ENCODE data around the gene RNF14.

RNF14 gene

DNA sequence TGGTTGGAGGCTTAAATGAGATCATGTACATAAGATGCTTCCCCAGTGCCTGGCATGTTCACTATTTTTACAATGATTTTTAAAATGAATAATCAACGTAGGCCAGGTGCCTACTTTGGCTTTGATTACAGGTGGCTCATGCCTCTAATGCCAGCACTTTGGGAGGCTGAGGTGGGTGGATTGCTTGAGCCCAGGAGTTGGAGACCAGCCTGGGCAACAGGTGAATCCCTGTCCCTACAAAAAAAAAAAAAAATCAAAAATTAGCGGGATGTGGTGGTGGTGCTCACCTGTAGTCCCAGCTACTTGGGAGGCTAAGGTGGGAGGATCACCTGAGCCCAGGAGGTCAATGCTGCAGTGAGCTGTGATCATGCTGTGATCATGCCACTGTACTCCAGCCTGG lies 20.1 kb upstream of the RNF14 start:
- no peak for DNase-seq (ENCODE audit: low read depth in 2 of 2)

DNA sequence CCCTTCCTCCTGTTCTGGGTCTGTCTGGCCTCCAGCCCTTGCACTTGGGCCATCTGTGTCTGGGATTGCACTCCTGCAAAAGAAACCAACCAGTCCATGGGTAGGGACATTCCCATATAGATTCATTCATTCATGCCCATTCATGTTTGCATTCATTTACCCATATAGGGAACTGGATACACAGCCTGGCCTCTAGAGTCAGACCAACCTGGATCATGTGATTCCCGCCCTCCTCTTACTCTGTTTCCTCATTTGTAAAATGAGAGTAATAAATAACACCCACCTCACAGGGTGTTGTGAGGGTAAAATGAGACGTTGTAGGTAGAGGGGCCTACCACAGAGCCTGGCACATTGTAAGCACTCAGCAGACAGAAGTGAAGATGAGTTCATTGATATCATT lies 19.4 kb upstream of the RNF14 start:
- no peak for DNase-seq (ENCODE audit: low read depth in 2 of 2)

DNA sequence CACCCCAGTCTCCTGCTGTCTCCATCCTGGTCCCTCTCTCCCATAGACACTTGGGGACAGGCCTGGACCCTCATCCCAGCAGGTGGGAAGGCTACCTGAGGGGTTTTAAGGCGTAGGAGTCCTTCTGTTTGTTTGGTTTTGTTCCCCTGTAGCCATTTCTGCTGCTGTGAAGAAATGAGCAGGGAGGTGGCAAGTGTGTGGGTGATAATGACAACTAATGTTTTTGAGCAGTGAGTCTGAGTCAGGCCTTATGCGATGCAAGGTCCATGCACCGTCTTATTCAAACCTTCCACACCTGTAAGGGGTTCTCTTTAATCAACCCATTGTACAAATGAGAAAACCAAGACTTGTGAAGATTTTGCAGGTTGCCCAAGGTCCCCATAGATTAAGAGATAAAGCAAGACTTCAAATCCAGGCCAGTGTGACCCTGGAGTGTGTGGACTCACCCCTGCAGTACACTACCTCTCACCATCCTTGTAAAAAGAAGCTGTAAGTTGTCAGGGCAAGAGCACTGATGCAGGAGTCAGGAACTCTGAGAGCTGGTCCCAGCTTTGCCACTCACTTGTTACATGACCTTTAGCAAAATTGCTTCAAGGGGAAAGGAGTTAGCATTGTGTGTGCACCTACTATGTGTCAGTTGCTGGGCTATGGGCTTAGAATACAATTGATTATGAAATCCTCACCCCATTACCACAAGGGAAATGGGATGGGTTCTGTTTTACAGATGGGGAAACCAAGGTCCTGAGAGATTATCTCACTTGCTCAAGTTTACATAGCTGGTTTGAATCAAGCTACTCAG lies 18.5 kb upstream of the RNF14 start:
- no peak for DNase-seq (ENCODE audit: low read depth in 2 of 2)

DNA sequence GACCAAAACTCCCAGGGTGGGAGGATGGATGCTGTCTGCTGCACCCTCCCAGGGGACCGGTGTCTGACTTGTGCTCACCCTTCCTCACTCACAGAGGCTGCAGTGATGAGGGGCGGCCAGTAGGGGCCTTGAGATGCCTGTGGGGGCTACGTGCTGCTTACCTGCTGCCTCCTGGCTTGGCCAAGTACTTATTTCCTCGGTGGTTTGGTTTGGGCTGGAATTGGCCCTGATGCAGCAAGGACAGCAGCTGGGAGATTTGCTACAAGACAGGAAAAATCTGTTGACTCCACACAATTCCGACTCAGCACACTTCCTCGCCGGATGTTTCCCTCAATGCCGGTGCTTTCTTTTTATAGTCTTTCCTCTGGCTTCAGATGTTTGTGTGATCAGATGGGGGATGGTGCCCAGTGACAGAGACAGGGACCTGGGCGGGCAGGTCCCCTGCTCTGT lies 17.5 kb upstream of the RNF14 start:
- no peak for DNase-seq (ENCODE audit: low read depth in 2 of 2)

DNA sequence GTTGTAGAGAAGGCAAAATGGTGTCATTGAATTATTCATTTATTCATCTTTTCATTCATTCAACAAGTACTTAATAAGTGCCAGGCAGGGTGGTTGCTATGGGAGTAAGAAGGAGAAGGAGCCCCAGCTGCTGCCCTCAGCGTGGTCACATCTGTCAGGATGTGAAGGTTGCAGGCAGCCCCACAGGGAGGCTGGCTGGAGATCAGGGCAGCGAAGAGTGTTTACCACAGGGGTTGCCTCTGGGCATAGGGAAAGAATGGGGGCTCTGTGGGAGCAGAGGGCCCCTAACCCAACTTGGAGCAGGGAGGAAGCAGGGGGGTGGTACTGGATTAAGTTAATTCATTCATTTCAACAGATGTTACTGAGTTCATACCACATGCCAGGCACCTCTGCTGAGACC lies 16.9 kb upstream of the RNF14 start:
- DNase-seq (ENCODE audit: low read depth in 2 of 2), result no peak

DNA sequence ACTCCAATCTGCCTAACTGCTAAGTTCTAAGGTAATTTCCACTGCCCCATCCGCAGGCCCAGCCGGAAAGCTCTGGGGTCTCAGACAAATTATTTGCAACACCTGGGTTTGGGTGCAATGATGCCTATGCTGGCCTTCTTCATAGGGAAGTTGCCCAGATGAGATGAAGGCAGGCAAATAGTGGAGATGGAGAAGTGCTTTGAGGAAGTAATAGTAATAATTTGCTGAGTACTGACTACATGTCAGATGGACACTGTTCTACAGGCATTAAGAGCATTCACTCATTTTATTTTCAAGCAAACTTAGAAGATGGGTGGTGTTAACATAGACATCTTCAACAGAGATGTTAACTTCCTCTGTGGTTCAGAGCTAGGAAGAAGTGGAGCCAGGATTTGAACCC lies 14.7 kb upstream of the RNF14 start:
- no peak for DNase-seq (ENCODE audit: low read depth in 2 of 2)

DNA sequence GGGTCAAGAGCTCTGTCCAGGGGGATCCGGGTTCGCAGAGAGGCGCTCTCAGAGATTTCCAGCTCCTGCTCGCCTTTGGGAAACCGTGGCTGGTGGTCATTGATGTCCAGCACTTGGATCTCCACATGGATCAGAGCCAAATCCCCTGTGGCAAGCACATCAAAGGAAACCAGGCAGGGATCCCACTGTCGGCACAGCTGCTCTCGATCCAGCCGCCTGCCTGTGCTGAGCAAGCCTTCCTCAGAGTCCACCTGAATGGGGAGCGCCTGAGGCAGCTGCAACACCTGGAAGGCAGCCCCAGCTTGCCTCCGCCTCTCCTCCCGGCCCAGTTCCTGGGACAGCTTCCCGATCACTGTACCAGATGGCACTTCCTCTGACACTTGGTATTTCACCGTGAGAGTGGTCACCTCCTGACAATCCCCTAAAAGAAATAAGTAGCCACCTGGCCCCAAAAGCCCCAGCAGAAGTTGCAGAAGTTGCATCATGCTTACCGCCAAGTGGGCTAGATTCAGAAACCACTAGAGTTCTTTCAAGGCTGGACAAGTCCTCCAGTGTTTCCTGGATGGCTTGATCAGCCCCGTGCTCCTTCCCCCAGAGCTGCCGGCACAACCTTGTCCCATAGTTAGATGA lies 11.4 kb upstream of the RNF14 start:
- DNase-seq (ENCODE audit: low read depth in 2 of 2), result no peak

DNA sequence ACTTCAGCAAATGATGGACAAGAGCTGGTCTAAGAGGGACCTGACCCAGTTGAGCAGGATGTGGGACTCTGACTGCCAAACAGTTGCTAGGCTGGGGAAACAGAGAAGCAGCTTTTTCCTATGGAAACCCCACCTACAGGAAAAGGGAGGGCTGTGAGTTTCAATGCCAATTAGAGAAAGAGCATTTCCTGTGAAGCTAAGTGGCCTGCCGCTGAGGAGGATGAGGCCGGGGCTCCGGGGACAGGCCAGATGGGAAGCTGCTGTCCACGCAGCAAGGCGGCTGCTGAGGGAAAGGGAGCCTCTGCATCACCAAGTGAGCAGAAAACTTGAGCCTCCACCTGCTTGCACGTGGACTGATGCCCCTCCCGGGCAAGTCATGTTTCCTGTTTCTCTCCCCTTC lies 10.8 kb upstream of the RNF14 start, which contains the start of gene PCDH12:
PCDH12 (minus strand) TSS at position 90 of the 400 bp plus-strand sequence. CDS start 351 bp downstream, outside the sequence.
- DNase-seq (ENCODE audit: low read depth in 2 of 2), result no peak

DNA sequence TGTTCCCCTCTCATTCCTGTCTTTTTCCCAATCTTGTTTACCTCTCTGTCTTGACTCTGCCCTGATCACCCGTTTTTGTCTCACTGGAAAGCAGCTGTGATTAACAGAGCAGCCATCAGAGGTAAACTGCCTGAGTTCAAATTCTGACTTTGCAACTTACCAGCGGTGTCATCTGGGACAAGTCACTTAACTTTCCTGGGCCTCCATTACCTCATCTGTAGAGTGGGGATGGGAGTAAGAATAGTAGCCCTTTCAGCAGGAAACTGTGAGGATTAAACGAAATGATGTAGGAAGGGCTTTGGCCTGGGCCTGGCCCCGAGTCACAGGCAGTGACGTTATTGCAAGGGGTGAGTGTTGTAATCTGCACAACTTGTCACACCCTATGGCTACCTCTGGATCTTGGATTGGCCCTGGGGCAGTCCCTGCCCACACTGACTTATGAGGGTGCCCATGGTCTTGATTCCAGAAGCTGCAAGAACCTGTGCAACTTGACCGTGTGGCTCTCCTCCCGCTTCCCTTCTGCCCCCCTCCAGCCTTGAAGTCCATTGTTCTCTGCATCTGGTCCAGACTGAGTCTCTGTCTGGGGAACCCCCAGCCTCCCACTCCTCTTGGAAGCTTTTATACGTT lies 10.2 kb upstream of the RNF14 start:
- DNase-seq (ENCODE audit: low read depth in 2 of 2), result no peak

DNA sequence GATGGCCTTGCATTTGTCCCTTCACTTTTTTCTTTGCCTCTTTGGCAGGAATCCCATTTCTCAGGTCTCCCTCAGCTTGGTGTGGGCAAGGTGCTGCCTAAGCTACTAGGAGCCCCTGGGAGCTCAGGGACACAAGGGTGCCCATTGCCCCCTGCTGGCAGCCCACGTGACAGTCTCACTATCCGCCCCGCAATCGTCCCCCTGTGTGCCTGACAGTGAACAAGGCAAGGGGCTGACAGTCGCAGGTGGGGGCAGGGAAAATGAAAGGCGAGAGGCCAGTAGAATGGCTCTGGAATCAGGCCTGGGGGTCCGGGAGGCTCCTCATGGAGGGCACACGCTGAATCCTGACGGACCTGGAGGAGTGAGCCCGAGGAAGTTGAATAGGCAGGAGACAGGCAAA lies 8.9 kb upstream of the RNF14 start:
- DNase-seq (ENCODE audit: low read depth in 2 of 2), result no peak

DNA sequence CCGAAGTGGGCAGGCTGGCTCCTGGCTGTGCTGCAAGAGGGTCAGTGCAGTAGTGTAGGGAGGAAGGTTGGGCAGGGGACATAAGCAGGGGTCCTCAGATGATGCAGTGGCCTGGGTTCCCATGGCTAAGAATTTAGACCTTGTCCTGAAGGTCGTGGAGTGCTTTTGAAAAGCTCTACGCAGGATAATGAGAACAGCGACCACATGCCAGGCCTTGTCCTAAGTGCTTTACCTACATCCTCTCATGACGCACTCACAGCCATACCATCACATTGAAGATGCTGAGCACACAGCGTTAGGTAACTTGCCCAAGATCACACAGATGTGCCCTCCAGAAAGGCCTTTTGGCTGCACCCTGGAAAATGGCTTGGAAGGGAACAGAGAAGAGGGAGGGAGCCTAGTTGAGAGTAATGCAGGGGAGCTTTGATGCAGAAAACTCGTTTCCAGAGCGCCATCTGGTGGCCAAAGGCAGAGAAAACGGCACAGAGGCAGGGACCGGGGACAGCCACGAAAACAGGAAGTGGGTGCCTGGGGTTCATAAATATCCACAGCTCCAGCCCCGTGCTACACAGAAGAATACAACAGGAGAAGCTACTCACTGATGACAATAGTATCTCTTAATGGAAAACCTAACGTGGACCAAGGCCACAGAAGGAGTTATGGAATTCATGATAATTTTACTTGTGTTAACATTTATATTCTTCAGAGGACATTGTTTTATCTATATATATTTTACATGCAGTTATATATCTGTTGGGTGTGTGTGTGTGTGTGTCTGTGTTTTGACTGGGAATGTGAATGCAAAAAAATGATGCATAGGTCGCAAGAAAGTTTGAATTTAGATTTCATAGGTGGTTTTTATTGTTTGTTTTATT lies 8.2 kb upstream of the RNF14 start:
- DNase-seq (ENCODE audit: low read depth in 2 of 2), result peak; percentile 66 to 78

DNA sequence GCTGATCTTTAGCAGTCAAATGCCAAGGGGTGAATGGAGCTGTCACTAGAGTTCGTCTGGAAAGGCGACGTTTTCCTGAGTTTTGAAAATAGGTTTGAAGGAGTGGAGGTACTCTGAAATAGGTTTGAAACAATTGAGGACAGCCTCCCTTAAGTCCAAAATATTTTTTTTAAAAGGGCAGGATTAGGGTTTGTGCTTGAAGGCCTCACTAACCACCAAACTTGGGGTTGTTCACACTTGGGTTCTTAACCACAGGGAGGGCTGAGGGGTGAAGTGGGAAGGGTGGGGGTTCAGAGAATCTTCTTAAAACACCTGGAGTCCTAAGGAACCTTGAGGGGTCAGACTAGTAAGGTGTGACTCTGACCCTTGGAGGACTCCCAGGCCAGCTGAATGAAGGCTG lies 7.4 kb upstream of the RNF14 start:
- DNase-seq (ENCODE audit: low read depth in 2 of 2), result no peak

DNA sequence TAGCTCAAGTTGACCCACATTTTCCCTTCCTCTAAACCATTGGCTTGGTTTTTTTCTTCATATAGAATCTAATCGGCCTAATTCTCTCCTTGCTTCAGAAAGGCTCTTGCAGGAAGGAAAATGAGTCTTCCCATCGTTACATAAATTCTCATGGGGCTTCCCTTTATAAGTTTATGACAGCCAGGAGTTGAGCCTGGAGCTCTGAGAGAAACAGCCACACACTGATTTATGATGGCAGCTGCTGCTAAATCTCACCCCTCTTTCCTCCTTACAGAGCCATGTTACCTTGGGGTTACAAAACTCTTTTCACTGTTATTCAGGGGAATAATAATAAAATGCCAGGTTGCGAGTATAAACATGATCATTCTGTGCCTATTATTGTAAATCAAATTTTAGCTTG lies 5.2 kb upstream of the RNF14 start:
- no peak for DNase-seq (ENCODE audit: low read depth in 2 of 2)

DNA sequence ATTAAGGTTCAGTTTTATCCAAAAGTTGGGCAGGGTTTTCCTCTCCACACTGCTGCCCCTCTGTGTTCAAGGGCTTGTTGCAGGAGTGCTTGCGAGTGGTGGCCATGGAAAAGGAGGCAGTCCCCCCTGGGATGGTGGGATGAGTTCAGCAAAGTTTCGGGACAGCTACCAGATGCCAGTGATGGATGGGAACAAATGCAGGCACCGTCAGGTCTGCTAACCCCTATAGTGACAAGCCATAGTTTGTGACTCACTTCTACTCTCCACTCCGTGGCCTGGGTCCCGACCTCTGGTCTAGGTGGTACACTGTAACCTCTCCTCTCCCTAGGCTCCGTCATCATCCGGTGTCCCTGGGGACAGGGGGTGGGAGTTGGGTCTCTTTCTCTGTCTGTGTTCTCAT lies 3.8 kb upstream of the RNF14 start:
- no peak for DNase-seq (ENCODE audit: low read depth in 2 of 2)

DNA sequence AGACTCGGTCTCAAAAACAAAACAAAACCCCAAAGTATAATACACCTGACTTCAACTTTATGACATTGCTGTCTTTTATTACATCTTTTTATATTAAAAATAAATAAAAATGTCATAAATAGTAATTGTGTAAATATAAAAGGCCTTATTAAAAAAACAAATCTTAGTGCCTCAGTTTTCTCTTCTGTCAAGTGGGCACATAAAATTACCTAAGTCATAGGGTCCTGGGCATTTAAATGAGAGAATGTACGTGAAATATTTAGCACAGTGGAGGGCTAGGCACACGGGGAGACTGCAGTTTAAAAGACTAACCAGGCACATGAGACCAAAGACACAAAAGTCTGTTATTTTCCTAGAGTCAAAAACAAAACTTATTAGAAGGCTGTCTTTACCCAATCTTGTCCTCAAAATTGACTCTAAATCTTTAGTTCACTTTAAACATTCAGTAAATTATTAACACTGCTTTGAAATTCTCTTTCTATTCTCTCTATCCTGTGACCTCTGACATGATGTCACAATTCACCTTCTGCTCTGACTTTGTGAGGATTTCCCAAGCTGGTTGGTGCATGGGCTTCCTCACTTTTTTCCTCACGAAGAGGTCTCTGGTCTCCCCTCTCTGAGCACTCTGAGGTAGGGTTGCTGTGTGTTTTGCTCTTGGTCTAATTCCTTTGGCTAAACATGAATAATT lies 2.5 kb upstream of the RNF14 start:
- no peak for DNase-seq (ENCODE audit: low read depth in 2 of 2)

DNA sequence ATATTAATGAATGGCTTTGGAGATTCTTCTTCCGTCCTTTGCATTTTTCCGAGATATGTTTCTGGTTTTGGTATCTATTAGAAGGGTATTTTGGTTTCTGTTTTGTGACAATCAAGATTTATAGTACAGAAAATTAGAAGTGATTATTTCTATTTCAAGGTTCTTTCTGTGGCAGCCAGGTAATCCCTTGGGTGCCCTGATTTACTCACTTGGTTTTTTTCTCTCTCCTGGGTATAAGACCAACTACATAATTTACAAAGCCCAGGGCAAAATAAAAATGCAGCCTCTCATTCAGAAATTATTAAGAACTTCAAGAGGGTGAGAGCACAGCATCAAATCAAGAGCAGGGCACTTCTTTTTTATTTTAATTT lies 2.0 kb upstream of the RNF14 start:
- DNase-seq (ENCODE audit: low read depth in 2 of 2), result no peak

DNA sequence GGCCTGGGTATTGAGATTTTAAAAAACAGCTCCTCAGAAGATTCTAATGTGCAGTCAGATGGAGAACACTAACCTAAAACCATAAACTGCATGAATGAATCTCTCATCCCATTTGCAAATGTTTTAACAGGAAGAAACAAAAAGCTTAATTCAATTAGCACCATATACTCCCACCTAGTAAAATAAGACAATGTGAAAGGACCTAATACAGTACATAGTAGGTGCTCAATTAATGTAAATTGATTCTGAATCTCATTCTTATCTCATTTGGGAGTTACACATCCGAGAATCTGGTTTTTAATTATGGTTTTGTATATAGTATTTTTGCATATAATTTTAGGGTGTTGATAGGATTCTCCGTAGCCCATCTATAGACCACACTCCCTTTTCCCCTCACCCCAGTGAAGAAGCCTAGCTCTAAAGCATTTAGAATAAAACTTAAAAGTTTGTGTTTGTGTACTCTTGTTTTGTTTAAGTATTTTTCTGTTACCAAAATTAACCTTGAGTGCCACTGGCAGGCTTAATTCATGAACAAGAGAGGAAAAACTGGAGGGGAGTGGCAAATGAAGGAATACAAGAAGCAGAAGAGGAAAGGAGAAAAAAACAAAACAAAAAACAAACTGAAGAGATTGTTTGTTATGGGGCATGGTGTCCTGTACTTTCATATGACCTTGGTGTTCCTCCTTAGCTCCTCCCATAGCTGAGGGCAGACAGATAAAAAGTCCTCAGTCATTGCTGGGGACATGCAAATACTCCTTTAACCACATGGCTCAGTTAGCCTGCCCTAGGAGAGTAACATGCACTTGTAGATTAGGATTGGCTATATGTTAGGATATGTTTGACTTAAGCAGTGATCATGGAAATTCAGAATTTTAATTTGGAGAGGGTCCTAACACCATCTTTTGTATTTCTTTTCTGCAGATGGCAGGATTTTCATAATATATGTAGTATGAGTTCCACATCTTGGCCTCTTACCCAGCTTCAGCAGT lies 1.2 kb downstream of the RNF14 start:
- no peak for DNase-seq (ENCODE audit: low read depth in 2 of 2)

DNA sequence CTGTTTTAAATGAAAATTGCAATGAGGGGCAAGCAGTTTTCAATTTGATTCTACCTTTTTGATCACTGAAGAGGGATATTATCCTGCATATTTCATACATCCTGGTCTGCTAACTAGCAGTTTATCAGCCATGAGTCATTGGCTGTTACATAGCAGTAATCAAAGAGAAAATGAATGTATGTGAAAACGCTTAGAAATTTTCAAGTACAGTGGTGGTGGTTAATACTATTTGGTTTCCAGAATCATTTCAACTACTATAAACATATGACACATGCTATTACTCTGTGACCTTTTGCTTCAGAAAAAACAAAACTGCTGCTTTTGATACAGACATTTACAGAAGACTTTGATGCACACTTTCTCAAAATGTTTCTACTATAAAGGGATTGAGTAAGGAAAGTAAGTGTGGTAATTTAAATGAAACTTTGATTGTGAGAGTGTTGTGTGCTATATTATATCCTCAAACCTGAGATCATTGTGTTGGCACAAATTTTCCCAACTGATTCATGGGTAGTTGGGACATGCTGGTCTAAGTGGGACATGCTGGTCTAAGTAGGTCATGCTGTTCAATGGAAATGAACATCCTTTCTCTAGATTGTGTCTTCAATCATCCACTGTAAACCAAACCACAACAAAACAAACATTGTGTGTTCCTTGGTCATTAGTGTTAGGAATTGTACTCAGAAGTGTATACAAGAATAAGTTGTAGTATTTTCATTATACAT lies 5.1 kb downstream of the RNF14 start:
- no peak for DNase-seq (ENCODE audit: low read depth in 2 of 2)

DNA sequence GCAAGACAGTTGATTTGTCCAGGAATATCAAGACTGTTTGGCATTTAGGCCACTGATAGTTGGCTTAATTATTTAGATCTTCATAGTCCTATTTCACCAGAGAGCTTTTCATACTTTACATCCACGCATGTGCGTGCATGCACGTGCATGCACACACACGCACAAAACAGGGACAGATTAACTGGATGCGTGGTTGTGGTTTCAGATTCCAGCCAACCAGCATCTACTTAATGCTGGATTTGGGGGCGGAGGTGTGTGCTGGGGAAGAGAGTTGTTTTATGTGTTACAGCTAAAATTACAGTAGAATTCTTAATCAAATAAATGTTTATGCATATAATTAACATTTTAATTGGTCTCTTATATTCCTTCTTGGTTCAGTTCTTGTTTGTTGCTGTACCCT lies 7.3 kb downstream of the RNF14 start:
- DNase-seq (ENCODE audit: low read depth in 2 of 2), result no peak

DNA sequence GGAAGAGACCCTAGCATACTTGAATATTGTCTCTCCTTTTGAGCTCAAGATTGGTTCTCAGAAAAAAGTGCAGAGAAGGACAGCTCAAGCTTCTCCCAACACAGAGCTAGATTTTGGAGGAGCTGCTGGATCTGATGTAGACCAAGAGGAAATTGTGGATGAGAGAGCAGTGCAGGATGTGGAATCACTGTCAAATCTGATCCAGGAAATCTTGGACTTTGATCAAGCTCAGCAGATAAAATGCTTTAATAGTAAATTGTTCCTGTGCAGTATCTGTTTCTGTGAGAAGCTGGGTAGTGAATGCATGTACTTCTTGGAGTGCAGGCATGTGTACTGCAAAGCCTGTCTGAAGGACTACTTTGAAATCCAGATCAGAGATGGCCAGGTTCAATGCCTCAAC lies 9.5 kb downstream of the RNF14 start:
- DNase-seq (ENCODE audit: low read depth in 2 of 2), result no peak
